Fibroblast of lung (primary cell): Measurements from ENCODE around the gene PAQR6.

Experiments used
- CTCF ChIP-seq, 2 donors: IDR thresholded peaks in 1 of 2; conservative IDR thresholded peaks in 1 of 2; 1 replicate in 1 of 2; 2 replicates in 1 of 2; pipeline ENCODE4 v1.5.1; 2011 to 2012; ENCODE audit warnings: low read length in 2 of 2, control low read depth in 1 of 2, inconsistent platforms in 1 of 2, low read depth in 1 of 2, mild to moderate bottlenecking in 1 of 2
- EZH2 ChIP-seq: IDR thresholded peaks from 2 replicates; pipeline ENCODE4 v1.5.1; 2012; ENCODE audit warnings: low read length, control low read depth, mild to moderate bottlenecking; ENCODE audit errors: missing control alignments

- TF ChIP-seq EZH2 (no peak), CTCF (conservative IDR thresholded peaks at IDR 0.05 in 1 of 2, IDR thresholded peaks at IDR 0.05 in 1 of 2; ENCODE audit: low read depth in 1 of 2, low read length in 2 of 2) (no peak)
These were observed 5.8 kb upstream of the PAQR6 start for GRCh38 chr1:156253634-156254033.
